Fibroblast of lung (primary cell): Measurements from ENCODE around the gene PLTP.

ENCODE experiments used
- EZH2 ChIP-seq: IDR thresholded peaks from 2 replicates; pipeline ENCODE4 v1.5.1; 2012; ENCODE audit warnings: low read length, control low read depth, mild to moderate bottlenecking; ENCODE audit errors: missing control alignments
- TF ChIP-seq, protein P1 (sequence below), 2 donors: IDR thresholded peaks in 1 of 2; conservative IDR thresholded peaks in 1 of 2; 1 replicate in 1 of 2; 2 replicates in 1 of 2; pipeline ENCODE4 v1.5.1; 2011 to 2012; ENCODE audit warnings: low read length in 2 of 2, control low read depth in 1 of 2, inconsistent platforms in 1 of 2, low read depth in 1 of 2, mild to moderate bottlenecking in 1 of 2

DNA sequence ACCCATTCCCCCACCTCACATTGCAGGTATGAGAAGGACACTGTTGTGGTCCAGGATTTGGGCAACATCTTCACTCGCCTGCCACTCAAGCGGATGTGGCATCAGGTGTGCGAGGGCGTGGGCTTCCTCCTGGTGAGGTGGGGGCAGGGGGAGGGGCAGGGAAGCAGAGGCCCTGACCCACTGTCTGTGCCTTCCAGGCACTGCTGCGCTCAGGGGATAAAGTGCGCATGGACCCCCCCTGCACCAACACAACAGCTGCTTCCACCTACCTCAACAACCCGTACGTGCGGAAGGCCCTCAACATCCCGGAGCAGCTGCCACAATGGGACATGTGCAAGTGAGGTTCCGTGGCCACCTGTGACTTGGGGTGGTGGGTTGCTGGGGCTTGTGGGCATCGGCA is 17.2 kb downstream of the PLTP start:
- TF ChIP-seq, protein P1, sequence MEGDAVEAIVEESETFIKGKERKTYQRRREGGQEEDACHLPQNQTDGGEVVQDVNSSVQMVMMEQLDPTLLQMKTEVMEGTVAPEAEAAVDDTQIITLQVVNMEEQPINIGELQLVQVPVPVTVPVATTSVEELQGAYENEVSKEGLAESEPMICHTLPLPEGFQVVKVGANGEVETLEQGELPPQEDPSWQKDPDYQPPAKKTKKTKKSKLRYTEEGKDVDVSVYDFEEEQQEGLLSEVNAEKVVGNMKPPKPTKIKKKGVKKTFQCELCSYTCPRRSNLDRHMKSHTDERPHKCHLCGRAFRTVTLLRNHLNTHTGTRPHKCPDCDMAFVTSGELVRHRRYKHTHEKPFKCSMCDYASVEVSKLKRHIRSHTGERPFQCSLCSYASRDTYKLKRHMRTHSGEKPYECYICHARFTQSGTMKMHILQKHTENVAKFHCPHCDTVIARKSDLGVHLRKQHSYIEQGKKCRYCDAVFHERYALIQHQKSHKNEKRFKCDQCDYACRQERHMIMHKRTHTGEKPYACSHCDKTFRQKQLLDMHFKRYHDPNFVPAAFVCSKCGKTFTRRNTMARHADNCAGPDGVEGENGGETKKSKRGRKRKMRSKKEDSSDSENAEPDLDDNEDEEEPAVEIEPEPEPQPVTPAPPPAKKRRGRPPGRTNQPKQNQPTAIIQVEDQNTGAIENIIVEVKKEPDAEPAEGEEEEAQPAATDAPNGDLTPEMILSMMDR (conservative IDR thresholded peaks at IDR 0.05 in 1 of 2, IDR thresholded peaks at IDR 0.05 in 1 of 2; ENCODE audit: low read depth in 1 of 2, low read length in 2 of 2): no peak
- TF ChIP-seq EZH2: no peak
